Adrenal gland (tissue), 12 donors: ENCODE data around the gene ACTN2. TPM values are rescaled to one million over a fixed set of nuclear protein-coding genes. Genes with fewer than 3 reads are reported as not detected.

Experiments
- DNase-seq, 7 donors: peaks; one replicate each; pipeline ENCODE4 v3.0.0-alpha.2; 2019 to 2020
- H3K27ac ChIP-seq, 5 donors: fragments of 200-600 bp; sonication (generic) in 4 of 5; 1 replicate in 3 of 5; 2 replicates in 2 of 5; pipeline versions ENCODE4 v1.5.1 to v1.8.0; 2016 to 2020; ENCODE audit warnings: mild to moderate bottlenecking in 1 of 5
- H3K27me3 ChIP-seq: fragments of 200-600 bp; 2 replicates; pipeline ENCODE4 v1.8.0; 2021
- H3K36me3 ChIP-seq, 2 donors: fragments of 200-600 bp; replicated peaks in 1 of 2; 1 replicate in 1 of 2; 2 replicates in 1 of 2; pipeline versions ENCODE4 v1.5.1 to v1.8.0; 2018 to 2022
- H3K4me1 ChIP-seq, 2 donors: fragments of 200-600 bp; replicated peaks in 1 of 2; 1 replicate in 1 of 2; 2 replicates in 1 of 2; pipeline versions ENCODE4 v1.5.1 to v1.8.0; 2018 to 2021
- H3K4me3 ChIP-seq, 4 donors: fragments of 200-600 bp; sonication (generic) in 3 of 4; one replicate each; pipeline ENCODE4 v1.5.1; 2016 to 2018
- H3K9me3 ChIP-seq, 3 donors: fragments of 200-600 bp; sonication (generic) in 1 of 3; replicated peaks in 1 of 3; 1 replicate in 2 of 3; 2 replicates in 1 of 3; pipeline versions ENCODE4 v1.5.1 to v1.8.0; 2016 to 2021
- POLR2A ChIP-seq, 2 donors: fragments of 450-650 bp; IDR thresholded peaks; one replicate each; pipeline ENCODE4 v1.6.1; 2017; ENCODE audit warnings: antibody characterized with exemption in 2 of 2, mild to moderate bottlenecking in 2 of 2, moderate library complexity in 1 of 2
- WGBS, 4 donors: extraction: QIAGEN DNeasy Blood & Tissue Kit in 2 of 4; methylation state at CpG; one replicate each; pipeline versions ENCODE4 v1.1.5 to v1.1.7; 2013 to 2017; 5-methylcytosine and 5-hydroxymethylcytosine counted together
- intact Hi-C, 2 donors: fragments of 100-400 bp; cut with DNase I; formaldehyde crosslinking; loops; one replicate each; pipeline versions ENCODE4 v1.14.1 to v1.15.0; 2022 to 2023
- polyA plus RNA-seq, 3 donors: library from polyadenylated mRNA; stranded (reverse); fragments of 200-250 nt in 2 of 3; fragments of 350-450 nt in 1 of 3; fragmentation: Illumina TruSeq in 1 of 3; extraction: RNeasy Lipid Tissue Mini Kit (QIAGEN cat#74804) in 1 of 3; gene quantifications; one replicate each; pipeline ENCODE4 v1.2.3, GENCODE V29; 2013 to 2014
- total RNA-seq, 9 donors: library from RNA; depleted of rRNA in 4 of 9; stranded (reverse); fragments of >200 nt in 4 of 9; fragments of 120-200 nt in 1 of 9; fragmentation: NEBNext Ultra II Directional in 1 of 9; extraction: Animal tissue kit (Norgen Biotek cat#: 25700) in 1 of 9; gene quantifications; one replicate each; pipeline versions ENCODE4 v1.1.0 to v1.2.4, GENCODE V29; 2013 to 2023
- TF ChIP-seq, protein P1 (sequence below), 6 experiments: fragments of 450-650 bp in 4 of 6; fragments of 200-600 bp in 2 of 6; sonication (generic) in 1 of 6; IDR thresholded peaks; 1 replicate in 5 of 6; 2 replicates in 1 of 6; pipeline versions ENCODE4 v1.5.1 to v1.8.0; 2016 to 2021; ENCODE audit warnings: antibody characterized with exemption in 6 of 6, mild to moderate bottlenecking in 2 of 6, moderate library complexity in 1 of 6
- donor health status: healthy with polysubstance abuse.
- donor health status: Bipolar disorder and iron deficiency.
- donor health status: DM: yes; HTN: yes; CAD: no.
- donor health status: DM: no; HTN: no; CAD: no.
- donor health status: DM: no; HTN: no; CAD: no.
- donor health status: DM: yes; HTN: yes; CAD: no.

Gene ACTN2
- total and polyA plus RNA-seq, 12 donors: under 0.01 to 1.0 (median 0.34) TPM; not detected in 2

DNA sequence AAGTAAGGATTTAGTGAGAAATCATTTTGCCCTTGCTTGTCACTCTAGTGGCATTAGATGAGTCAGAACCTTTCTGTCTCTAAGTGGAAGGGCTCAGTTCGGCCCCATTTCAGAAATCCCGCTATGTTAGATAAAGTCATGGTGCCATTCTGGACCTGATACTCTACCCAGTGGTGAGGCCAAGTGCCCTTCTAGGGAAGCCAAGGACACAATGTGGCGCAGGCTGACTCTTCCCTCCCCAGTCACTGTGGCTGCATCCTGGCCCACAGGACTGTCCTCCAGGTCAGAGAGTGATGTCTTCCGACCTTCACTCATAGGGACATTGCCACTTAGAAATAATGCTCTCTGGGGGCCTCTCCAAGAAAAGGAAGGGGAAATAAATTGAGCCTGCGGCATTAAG is 60.5 kb downstream of the ACTN2 start:
- intact Hi-C loops: no loop called here
- no peak for TF ChIP-seq POLR2A (IDR thresholded peaks at IDR 0.05)
- TF ChIP-seq, protein P1, sequence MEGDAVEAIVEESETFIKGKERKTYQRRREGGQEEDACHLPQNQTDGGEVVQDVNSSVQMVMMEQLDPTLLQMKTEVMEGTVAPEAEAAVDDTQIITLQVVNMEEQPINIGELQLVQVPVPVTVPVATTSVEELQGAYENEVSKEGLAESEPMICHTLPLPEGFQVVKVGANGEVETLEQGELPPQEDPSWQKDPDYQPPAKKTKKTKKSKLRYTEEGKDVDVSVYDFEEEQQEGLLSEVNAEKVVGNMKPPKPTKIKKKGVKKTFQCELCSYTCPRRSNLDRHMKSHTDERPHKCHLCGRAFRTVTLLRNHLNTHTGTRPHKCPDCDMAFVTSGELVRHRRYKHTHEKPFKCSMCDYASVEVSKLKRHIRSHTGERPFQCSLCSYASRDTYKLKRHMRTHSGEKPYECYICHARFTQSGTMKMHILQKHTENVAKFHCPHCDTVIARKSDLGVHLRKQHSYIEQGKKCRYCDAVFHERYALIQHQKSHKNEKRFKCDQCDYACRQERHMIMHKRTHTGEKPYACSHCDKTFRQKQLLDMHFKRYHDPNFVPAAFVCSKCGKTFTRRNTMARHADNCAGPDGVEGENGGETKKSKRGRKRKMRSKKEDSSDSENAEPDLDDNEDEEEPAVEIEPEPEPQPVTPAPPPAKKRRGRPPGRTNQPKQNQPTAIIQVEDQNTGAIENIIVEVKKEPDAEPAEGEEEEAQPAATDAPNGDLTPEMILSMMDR (IDR thresholded peaks at IDR 0.05): no peak
- Histone ChIP-seq H3K4me3 (no peak overlapping the region), H3K4me1 (no peaks in the 10 kb centered on the region), H3K27ac (no peak overlapping the region), H3K9me3 (no peaks in the 10 kb centered on the region), H3K27me3 (peaks cover 2% of the 10 kb centered on the region), H3K36me3 (no peaks in the 10 kb centered on the region)
- no peak for DNase-seq
- WGBS, 4 donors: 64 to 67% (median 66%) methylated on average over 3 to 5 of the region's 5 CpGs

DNA sequence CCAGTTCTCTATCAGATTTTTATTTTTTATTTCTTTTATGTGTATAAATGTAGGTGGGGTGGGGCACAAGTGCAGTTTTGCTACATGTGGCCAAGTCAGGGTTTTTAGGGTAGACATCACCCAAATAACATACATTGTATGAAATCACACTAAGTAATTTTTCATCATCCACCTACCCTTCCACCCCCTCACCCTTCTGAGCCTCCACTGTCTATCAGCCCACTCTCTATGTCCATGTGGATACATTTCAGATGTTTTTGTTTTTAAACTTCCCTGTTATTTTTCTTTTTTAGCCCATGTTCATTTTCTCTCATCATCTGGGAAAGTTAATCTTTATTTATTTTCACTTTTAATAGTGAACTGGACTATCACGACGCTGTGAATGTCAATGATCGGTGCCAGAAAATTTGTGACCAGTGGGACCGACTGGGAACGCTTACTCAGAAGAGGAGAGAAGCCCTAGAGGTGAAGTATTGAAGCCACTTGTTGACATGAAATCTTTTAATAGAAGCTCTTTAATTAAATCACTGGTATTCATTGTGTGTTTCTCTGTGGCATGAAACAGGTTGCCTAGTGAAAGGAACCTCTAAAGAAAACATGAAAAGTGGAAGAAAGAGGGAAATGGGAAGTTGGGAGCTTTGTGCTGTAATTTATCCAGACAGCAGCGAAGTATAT is 61.1 kb downstream of the ACTN2 start:
- WGBS, 4 donors: 77 to 83% (median 79%) methylated on average over 6 of the region's 6 CpGs
- intact Hi-C loops: no loop called here
- H3K4me1 ChIP-seq: no peaks in the 10 kb centered on the region
- H3K27me3 ChIP-seq: peaks cover 4% of the 10 kb centered on the region
- TF ChIP-seq, protein P1 (IDR thresholded peaks at IDR 0.05): no peak
- TF ChIP-seq POLR2A (IDR thresholded peaks at IDR 0.05): no peak
- no peak overlapping the region for H3K27ac ChIP-seq
- no peak for DNase-seq
- no peaks in the 10 kb centered on the region for H3K36me3 ChIP-seq
- no peak overlapping the region for H3K4me3 ChIP-seq
- no peaks in the 10 kb centered on the region for H3K9me3 ChIP-seq

DNA sequence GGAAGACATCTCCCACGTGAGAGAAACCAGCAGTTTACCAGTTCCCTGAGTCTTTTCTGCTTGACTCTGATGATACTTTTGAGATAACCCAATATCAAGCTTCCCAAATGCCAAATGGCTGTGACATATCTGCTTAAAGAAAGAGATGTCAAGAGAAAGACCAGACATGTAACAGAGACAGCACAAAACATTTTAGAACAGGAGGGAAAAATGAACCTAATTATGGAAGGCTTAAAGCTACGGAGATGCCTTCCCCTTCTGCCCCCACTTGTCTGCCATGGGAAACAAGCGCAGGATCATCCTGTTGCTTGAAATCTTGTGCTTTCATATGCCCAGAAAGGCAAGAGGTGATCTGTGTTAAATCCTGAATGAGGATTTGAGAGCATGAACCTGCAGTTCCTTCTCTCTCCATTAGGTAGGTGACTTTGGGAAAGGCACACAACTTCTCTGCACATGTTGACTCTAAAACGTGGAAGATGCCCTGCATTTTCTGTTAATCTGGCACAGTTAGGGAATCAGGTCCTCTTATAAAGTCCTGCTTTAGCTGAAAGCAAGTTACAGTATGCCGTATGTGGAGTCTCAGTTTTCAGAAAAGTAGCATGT is 62.1 kb downstream of the ACTN2 start:
- Histone ChIP-seq H3K36me3 (no peaks in the 10 kb centered on the region), H3K4me1 (no peaks in the 10 kb centered on the region)
- WGBS, 4 donors: 63 to 77% (median 69%) methylated on average over 5 of the region's 5 CpGs

DNA sequence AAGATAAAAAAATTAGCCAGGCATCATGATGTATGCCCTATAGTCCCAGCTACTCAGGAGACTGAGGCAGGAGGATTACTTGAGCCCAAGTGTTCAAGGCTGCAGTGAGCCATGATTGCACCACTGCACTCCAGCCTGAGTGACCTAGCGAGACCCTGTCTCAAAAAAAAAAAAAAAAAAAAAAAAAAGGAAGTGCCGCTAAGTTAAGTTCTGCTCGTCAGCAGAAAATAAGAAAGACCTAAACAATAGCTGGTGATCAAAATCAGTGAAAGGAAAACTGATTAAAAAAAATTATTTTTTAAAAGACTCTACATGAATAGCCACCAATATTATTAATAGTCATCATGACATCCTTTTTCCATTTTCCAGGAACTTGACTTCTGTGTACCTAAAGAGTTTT is 64.6 kb downstream of the ACTN2 start:
- WGBS, 4 donors: 65 to 78% (median 71%) methylated on average over 3 of the region's 3 CpGs
- no peak overlapping the region for H3K27ac ChIP-seq
- no peak for DNase-seq
- H3K4me3 ChIP-seq: no peak overlapping the region
- no peaks in the 10 kb centered on the region for H3K4me1 ChIP-seq
- TF ChIP-seq, protein P1 (IDR thresholded peaks at IDR 0.05): no peak
- no peak for TF ChIP-seq POLR2A (IDR thresholded peaks at IDR 0.05)
- H3K36me3 ChIP-seq: no peaks in the 10 kb centered on the region
- intact Hi-C loops: no loop called here
- H3K9me3 ChIP-seq: no peaks in the 10 kb centered on the region
- peaks cover 4% of the 10 kb centered on the region for H3K27me3 ChIP-seq

More for the DNA sequence above, 62.1 kb downstream of the ACTN2 start:
- no peak for DNase-seq
- intact Hi-C loops: no loop called here
- TF ChIP-seq, protein P1 (IDR thresholded peaks at IDR 0.05): no peak
- TF ChIP-seq POLR2A (IDR thresholded peaks at IDR 0.05): no peak
- peaks cover 4% of the 10 kb centered on the region for H3K27me3 ChIP-seq
- H3K9me3 ChIP-seq: no peaks in the 10 kb centered on the region
- no peak overlapping the region for H3K27ac ChIP-seq
- no peak overlapping the region for H3K4me3 ChIP-seq
